GM12874 (cell line): Measurements from ENCODE around the gene PRKAG2.

Experiments used
- CTCF ChIP-seq: IDR thresholded peaks from 2 replicates; pipeline ENCODE4 v1.5.1; 2011; ENCODE audit warnings: low read depth, mild to moderate bottlenecking, control low read depth, low read length, moderate library complexity; ENCODE audit not compliant: insufficient read depth

Gene PRKAG2

GRCh38 chr7:151816562-151817314, 60.2 kb downstream of the PRKAG2 start:
- TF ChIP-seq CTCF: no peak

- TF ChIP-seq CTCF: no peak
Measured at GRCh38 chr7:151815419-151815818, 61.5 kb downstream of the PRKAG2 start.

GRCh38 chr7:151814400-151815009, 62.4 kb downstream of the PRKAG2 start:
- TF ChIP-seq CTCF: no peak

GRCh38 chr7:151813997-151814396, 62.9 kb downstream of the PRKAG2 start:
- TF ChIP-seq CTCF: no peak

GRCh38 chr7:151813445-151813844, 63.5 kb downstream of the PRKAG2 start:
- TF ChIP-seq CTCF: no peak

- TF ChIP-seq CTCF: no peak
Measured at GRCh38 chr7:151812967-151813366, 63.9 kb downstream of the PRKAG2 start.

GRCh38 chr7:151810441-151811232, 66.3 kb downstream of the PRKAG2 start:
- TF ChIP-seq CTCF: no peak
